NCI-H1048 (cell line): Measurements from ENCODE around the gene FBXO34.
"Not testable (repeated sequence)": the region's sequence is repeated elsewhere in the genome, so short reads cannot be mapped to it uniquely, and the experiment has no call there.

ENCODE experiments used
- DNase-seq: peaks from one replicate; lab custom pipeline; 2025; lab: John Stamatoyannopoulos, UW

The FBXO34 gene

DNA sequence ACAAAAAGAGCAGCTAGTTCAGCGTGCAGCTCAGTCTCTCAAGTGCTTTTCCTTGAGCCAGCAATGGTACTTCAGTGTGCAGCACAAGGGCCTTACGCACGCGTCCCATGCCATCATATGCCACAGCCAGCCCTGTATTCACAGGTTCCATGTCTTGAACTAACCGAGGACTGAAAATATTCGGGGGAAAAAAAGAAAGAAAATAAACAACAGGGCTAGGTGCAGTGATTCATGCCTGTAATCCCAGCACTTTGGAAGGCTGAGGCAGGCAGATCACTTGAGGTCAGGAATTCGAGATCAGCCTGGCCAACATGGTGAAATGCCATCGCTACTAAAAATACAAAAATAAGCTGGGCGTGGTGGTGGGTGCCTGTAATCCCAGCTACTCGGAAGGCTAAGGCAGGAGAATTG, 111.8 kb downstream of the FBXO34 start:
- not testable (repeated sequence) for DNase-seq

DNA sequence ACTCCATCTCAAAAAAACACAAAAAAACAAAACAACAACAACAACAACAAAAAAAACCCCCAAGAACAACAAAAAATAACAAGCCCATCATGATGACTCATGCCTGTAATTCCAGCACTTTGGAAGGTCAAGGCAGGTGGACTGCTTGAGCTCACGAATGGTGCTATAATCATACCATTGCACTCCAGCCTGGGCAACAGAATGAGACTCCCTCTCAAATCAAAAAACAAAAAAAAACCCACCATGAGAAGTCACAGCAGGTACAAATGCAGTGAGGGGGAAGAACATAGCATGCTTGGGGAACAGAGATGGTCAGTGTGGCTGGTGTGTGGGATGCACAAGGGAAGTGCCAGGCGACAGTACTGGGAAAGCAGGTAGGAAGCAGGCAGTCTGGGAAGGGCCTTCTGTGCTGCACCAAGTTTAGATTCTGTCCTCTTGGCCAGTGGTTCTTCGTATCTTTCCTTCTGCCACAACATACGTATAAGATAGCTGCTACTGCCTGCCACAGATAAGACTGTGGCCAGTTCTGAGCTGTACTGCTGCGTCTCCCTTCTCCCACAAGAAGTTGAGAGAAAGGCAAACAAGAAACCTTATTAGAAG, 112.4 kb downstream of the FBXO34 start:
- DNase-seq, result no peak

DNA sequence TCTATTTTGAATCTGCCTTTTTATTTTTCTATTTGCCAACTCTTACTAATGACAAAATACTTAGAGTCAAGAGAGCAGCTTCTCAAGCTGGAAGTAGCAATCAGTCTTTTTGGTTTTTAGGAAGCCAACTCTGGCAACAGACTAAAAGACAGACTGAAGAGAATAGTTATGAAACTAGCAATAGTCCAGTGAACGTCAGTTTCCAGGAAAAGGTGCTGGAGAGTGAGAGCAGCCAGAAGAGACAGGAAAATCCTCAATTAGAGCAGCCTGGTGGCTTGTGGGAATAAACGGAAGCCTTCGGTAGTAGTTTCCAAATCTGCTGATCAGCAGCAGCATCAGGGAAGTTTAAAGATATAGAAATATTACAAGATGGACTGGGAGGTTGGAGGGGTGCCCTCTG, 113.3 kb downstream of the FBXO34 start:
- DNase-seq, result no peak

DNA sequence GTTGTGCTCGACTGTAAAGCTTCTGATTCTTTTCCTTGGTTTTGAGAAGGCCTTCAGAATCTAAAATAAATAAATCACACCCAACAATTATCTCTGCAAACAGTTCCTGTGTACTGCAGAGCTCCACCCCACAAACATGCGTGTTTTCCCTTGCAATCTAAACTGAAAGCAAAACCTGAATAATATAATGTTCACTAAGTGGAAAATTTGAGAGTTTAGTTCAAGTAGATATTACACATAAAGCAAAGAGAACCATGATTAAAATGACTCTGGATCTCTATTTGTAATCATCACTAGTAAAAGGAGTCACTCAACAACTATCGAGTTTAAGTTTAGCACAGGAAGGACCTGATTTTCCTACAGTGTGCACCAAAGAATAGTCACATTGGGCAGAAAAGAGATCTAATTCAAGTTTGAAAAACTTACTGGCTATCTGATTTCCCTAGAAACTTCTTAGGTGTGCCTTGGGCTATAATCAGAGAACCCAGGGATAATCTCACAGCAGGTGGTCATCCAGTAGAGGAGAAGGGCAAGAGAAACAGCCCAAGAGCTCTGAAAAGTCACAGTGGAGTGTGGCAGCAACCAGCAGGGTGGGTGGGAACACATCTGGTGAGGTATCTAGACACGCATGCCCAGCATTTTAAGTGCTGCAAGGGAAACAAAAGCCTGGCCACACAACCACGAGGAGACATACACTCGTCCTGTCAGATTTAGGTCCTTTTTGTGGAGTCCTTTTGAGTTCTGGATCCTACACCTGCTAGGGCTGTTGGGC, 115.0 kb downstream of the FBXO34 start:
- no peak for DNase-seq

DNA sequence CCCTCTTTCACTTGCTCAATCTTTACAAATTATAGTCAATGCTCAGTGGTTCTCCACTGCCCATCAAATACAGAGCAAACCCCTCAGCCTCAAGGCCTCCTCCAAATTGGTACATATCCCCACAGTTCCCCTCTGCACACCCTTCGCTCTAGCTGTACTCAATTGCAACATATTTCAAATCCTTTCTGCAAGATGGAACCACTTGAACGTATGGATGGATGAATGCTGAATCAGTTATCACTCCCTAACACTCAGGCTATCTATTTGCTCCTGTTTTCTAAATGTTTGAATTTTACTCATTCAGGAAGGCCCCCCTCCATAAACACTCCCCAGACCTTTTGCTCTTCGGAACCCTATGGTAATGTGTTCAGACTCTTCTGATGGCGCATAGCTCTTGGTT, 115.9 kb downstream of the FBXO34 start:
- DNase-seq, result no peak

DNA sequence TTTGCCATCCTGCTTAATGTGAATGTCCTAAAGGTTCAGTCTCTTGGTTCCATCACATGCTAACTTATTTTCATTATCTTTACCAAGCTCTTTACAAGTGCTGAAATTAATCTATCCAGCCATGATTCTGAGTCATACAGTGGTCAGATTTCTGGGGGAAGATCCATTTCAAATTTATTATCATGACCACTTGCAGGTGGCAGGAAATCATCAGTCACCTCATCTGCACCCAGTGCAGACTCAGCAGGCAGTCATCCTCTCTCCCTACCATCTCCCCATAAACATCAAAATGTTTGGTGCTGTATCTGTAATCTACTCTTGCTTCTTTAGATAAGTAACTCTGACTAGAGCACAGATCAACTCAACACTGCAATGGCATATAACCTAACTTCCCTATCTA, 116.9 kb downstream of the FBXO34 start:
- DNase-seq, result no peak

DNA sequence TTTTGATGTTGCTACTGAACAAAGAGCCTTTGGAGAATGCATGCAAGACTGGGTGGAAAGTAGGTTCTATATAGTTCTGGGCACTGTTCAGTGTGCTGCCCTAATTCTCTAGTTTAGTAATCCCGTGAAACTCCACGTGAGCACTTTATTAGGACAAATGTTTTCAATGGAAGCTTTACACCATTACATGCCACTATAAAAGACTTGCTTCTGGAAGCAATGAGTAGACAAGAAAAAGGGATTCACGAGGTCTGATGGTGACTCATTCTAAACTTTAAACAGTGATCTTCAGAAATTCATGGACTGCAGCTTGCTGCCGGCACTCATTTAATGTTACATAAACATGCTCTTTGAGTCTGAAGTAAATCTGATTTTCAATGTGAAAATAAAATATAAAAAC, 118.1 kb downstream of the FBXO34 start:
- no peak for DNase-seq

DNA sequence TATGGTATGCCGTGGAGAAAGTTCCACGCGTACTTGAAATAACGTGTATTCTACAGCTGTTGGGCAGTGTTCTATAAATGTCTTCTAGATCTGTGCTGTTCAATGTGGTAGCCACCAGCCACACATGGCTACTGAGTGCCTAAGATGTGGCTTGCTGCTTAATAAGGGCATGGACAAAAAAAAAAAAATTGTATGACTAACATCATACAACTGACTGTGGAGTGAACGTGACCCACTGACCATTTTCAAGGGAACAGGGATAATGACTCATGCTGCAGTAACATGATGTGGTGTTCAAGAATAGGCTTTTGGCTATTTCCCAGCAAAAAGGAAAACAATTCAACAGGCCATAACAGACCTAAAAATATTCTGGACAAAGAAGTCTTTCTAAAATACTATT, 127.5 kb downstream of the FBXO34 start:
- no peak for DNase-seq

DNA sequence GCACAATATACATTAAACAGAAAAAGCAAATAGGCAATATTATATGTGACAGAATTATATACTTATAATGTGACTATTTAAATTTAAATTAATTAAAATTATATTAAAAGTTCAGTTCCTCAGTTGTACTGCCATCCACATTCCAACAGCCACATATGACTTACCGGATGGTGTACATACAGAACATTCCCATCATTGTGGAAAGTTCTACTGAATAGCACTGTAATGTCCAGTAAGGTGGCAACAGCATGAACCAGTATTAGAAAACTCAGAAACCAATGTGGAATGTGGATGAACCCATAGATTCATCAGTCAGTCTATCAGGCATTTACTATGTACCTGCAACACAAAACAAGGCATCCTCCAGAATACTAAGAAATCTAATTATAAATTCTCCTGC, 128.0 kb downstream of the FBXO34 start:
- DNase-seq, result no peak

DNA sequence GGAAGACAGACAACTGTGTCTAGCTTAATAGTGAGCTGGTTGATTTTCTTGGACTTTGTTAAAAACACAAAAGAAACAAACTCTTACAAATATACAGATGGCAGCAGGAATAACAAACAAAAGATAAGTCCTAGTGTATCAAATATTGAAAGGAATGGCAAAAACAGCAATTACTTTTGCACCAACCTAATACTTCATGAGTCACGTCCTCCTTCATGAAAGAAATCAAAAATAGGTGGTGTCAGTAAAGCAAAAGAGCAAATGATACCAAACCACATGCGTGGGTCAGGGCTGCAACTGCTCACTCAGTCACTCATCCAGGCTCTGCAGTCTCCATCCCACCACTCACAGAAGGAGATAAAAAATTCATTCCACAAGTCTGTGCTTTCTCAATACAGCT, 128.6 kb downstream of the FBXO34 start:
- DNase-seq, result no peak

DNA sequence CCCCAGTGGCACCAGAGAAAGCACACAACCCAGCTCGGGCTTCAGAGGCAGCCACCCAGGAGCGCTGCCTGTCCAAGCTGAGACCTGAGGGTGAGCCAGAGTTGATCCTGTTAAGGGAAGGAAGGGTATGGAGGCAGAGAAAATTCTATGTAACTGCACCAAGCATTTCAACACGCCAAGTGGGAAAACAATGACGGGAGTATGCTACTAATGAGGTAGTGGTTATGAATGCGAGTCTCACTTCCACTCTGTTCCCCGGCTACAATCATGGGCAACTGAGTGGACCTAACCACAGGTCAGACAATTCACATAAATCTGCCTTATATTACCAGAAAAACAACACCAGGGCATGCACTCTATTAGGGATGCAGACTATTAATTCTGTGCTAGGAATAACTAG, 130.5 kb downstream of the FBXO34 start:
- no peak for DNase-seq
